ENCODE data around the gene TRIM72.
"Not testable (repeated sequence)": the region's sequence is repeated elsewhere in the genome, so short reads cannot be mapped to it uniquely, and the experiment has no call there.

TRIM72 gene

DNA sequence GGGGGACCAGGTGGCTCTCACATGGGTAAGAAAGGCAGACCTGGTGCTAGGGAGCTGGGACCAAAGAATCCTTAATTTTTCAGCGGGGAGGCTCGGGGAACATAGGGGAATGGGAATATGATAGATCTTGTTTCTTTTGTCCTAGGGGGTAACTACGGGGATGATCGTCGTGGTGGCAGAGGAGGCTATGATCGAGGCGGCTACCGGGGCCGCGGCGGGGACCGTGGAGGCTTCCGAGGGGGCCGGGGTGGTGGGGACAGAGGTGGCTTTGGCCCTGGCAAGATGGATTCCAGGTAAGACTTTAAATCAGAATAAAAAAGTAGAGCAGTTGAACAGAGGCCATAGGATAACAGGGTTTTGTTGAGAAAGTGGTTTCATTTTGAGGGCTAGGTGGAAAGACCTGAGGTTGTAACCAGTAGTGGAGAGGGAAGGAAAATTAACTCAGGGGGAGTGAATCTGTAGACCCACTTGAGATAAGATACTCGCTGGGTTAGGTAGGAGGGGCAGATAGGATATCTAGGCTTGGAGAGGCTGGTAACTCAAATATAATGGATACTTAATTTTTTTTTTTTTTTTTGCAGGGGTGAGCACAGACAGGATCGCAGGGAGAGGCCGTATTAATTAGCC lies 23.0 kb upstream of the TRIM72 start:
- DNase-seq (ENCODE audit: low spot score): peak; percentile 48

DNA sequence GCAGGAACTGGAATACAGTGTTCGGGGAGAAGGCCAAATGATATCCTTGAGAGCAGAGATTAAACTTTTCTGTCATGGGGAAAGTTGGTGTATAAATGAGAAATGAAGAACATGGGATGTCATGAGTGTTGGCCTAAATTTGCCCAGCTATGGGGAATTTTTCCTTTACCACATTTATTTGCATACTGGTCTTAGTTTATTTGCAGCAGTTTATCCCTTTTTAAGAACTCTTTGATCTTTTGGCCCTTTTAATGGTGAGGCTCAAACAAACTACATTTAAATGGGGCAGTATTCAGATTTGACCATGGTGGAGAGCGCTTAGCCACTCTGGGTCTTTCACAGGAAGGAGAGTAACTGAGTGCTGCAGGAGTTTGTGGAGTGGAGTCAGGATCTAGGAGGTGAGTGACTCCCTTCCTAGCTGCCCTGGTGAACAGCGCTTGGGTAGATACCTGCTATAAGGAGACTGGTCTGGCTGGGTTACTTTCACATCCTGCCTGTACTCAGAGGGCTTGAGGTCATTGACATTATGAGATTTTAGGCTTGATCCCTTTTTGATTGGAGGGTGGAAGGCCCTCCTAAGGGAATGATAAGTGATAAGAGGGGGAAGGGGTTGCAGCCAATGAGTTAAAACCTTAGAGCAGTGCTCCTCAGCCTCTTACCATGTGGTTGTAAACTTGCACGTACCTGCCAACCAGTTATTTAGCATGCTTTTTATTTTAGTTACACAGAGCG lies 22.1 kb upstream of the TRIM72 start:
- DNase-seq (ENCODE audit: low spot score): peak; percentile 47

DNA sequence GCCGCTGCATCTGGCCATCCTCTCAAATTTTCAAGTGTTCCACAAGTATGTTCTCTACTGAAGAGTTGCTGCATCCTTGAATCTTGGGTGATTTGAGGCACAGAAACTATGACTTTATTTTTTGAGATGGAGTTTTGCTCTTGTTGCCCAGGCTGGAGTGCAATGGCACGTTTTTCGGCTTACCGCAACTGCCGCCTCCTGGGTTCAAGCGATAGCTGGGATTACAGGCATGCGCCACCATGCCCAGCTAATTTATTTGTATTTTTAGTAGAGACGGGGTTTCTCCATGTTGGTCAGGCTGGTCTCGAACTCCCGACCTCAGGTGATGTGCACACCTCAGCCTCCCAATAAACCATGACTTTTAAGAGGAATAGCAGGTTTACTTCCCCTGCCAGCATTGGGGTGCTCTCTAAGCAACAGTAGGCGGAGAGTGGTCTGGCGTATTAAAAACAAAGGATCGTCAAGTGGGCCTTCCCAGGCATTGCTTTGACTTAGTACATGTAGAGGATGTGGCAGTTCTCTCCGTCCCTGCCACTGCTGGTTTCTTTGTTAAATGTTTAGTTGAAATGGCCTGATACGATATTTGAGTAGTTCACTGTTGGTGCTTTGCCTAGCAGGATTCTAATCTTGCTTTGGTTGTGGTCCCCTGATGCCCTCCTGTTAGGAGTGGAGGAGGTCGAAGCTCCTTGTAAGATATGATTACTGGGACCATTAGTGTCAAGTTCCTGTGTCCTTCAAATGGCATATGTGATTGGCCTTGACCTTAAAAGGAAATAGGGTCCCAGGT lies 20.9 kb upstream of the TRIM72 start:
- DNase-seq (ENCODE audit: low spot score): peak; percentile 50

DNA sequence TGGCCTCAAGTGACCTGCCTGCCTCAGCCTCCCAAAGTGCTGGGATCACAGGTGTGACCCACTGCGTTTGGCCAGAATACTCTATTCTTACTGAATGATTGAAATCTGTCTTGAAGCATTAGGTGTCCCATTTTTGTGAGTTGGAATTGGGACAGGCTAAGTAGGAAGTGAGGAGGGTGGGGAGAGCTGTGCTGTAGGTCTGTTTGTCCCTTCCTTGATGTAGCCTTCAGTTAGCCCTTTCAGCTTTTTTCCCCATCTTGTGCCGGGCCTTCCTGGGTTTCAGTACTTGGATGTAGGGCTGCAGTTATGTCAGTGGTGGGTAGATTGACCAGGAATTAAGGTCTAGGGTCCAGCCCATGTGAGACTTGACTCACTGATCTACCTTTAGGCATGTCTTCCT lies 20.0 kb upstream of the TRIM72 start:
- DNase-seq (ENCODE audit: low spot score): no peak

DNA sequence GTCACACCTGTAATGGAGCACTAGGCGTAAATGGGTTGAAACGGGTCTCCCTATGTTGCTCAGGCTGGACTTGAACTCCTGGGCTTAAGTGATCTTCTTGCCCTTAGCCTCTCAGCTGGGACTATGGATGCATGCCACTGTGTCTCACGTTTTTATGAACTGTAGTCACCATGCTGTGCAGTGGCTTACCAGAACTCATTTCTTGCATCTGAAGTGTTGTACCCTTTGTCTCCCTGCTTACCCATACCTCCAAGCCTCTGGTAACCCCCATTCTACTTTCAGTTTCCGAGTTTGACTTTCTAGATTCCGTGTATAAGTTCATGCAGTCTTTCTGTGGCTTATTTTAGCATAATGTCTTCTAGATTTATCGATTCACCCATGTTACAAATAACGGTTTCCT lies 19.0 kb upstream of the TRIM72 start:
- peak; percentile 57 for DNase-seq (ENCODE audit: low spot score)

DNA sequence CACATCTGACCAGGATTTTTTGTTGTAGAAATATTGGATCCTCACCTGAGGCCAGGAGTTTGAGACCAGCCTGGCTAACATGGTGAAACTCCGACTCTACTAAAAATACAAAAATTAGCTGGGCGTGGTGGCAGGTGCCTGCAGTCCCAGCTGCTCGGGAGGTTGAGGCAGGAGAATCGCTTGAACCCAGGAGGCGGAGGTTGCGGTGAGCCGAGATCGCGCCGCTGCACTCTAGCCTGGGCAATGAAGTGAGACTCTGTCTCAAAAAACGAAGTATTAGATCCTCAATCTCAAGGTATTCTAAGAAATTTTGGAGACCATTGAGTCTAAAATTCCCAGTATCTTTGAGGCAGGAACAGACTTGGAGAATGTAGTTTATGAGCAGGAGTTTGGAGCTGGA lies 18.1 kb upstream of the TRIM72 start:
- not testable (repeated sequence) for DNase-seq (ENCODE audit: low spot score)

DNA sequence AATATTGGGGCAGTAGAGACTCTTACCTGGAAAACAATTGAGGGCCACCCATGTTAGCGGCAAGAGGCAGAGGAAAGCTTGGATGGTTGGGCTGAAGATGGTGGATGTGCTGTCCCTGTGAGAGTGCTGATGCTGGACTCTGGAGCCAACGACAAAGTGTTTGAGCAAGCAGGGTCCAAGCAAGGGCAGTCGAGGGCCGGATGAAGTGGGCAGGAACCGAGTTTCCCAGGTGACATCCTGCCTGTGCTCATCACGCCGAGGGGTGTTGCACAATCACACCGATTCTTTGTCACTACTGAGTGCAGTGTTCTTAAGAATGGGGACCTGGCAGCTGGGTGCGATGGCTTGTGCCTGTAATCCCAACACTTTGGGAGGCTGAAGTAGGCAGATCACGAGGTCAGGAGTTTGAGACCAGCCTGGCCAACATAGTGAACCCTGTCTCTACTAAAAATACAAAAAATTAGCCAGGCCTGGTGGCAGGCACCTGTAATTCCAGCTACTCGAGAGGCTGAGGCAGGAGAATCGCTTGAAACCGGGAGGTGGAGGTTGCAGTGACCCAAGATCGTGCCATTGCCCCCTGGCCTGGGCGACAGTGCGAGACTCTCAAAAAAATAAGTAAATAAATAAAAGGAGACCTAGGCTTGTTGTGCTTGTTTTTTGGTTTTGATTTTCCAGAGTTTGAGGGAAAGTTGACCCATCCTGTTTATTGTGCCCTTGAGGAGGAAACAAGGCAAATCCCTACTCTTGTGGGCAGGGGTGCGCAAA lies 17.4 kb upstream of the TRIM72 start:
- DNase-seq (ENCODE audit: low spot score): peak; percentile 40

DNA sequence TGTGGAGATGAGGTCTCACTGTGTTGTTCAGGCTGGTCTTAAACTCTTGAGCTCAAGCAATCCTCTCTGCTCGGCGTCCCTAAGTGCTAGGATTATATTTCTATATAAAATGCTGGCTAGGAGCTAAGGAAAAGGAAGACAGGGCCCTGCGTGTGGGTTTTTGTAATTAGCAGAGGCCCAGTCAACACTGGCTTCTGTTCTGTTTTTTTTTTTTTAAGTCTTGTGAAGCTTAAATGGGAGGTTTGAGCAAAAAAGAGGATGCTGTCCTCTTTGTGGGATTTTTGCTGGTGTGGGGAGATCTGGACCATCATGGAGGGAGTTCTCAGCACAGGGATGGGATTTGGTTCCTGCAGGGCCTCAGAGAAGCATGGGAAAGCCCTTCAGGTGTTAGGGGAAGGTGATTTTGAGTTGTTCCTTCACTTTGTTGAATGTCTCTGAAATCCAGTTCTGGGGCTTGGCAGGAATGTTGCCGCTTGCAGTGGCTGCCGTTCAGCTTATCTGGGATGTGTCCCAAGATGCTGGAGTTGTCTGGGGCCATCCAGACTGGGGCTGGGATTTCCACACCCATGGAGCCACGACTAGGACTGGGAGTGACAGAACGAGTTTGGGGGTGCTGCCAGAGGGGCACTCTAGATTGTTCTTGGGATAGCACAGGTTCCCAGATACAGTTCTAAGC lies 15.6 kb upstream of the TRIM72 start:
- DNase-seq (ENCODE audit: low spot score): peak; percentile 51

DNA sequence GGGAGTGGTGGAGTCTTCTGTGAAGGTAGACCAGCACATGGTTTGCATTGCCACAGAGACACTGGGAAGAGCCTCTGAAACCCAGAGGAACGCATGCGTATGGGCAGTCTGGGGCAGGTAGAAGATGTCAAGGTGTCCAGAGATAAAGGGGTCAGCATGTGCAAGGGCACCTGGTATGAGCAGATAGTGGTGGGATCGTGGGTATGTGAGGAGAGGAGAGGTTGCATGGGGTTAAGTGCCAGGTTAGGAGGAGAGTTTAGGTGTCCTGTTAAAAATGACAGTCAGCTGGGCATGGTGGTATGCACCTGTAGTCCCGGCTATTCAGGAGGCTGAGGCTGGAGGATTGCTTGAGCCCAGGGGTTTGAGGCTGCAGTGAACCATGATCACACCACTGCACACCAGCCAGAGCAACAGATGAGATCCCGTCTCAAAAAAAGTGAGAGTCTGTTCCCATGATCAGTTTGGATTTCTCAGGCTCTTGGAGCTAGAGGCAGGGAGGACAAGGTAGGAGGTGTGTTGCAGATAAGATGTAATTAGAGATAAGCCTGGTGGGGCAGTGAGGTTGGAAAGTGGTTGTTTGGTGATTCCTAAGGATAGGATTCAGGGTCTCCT lies 14.4 kb upstream of the TRIM72 start:
- DNase-seq (ENCODE audit: low spot score): peak; percentile 41

DNA sequence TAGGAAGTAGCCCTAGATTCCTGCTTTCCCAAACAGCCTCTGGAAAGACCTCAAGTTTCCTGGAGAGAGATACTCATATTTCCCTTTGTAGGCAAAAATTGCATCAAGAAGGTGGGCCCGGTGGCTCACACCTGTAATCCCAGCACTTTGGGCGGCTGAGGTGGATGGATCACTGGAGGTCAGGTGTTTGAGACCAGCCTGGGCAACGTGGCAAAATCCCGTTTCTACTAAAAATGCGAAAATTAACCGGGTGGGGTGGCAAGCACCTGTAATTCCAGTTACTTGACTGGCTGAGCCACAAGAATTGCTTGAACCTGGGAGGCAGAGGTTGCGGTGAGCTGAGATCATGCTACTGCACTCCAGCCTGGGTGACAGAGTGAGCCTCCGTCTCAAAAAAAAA lies 13.8 kb upstream of the TRIM72 start:
- DNase-seq (ENCODE audit: low spot score): not testable (repeated sequence)

DNA sequence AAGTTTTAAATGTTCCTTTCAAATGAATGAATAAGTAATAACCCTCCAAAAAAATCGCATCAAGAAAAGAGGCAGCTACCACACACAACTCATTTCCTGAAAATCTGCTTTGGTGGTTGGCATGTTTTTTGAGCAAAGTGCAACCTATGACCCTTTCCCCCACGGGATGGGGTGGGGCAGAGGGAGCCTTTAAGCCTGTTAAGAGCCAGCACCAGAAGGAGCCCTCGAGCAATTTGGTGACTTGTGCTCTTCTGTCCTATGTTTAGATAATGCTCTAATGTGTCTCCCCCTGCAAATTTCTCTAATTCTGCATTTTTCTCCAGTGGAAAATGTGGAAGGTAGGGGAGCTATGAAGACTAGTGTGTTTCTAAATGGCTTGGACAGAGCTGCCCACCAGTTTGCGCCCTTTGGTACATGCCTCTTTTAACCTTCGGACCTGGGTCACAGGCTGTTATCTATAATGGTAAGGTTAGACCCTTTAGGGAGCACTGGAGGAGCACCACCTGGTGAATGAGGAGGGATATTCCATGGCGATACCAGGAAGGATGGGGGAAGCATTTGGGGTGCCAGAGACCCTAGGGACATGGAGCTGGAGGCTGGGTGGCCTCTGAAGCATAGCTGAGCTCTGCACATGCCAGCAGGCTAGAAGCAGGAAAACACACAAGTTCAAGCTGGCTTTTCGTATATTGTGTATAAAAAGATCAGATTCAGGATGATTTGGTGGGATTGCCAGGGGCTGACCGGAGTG lies 12.9 kb upstream of the TRIM72 start:
- peak; percentile 83 for DNase-seq (ENCODE audit: low spot score)

DNA sequence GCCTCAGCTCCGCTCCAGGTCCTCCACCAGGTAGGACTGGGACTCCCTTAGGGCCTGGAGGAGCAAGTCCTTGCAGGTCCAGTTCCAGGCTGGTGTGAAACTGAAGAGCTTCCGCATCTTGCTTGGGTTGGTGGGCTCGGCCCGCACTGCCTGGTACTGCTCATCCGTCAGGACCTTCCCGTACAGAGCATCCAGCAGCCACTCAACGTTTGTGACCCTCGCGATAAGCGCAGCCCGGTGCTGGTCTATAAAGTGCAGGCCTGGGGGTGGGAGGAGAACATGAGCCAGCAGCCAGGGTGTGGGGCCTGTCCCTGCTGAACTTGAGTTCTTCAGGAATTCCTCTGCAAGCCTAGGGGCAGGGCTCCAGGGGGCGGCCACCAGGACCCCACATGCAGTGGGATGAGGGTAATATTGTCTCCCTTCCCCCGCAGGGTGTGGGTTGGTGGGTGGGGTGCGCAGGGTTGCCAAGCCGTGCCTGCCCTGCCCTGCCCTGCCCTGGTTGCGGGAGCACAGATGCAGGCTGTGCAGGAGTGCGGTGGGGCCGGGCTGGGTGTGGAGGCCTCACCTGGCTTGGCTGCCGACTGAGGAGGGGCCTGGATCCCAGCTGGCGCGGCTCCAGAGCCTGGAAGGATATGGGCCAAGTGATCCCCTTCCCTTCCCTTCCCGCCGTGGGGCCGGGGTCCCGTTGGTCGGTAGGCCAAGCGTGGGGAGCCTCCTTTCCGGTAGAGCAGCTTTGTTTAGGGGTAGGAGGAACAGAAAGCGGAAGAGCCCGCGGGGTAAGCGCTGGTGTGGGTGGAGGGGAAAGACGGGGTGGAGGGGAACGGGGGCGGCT lies 12.1 kb upstream of the TRIM72 start:
- peak; percentile 78 for DNase-seq (ENCODE audit: low spot score)

DNA sequence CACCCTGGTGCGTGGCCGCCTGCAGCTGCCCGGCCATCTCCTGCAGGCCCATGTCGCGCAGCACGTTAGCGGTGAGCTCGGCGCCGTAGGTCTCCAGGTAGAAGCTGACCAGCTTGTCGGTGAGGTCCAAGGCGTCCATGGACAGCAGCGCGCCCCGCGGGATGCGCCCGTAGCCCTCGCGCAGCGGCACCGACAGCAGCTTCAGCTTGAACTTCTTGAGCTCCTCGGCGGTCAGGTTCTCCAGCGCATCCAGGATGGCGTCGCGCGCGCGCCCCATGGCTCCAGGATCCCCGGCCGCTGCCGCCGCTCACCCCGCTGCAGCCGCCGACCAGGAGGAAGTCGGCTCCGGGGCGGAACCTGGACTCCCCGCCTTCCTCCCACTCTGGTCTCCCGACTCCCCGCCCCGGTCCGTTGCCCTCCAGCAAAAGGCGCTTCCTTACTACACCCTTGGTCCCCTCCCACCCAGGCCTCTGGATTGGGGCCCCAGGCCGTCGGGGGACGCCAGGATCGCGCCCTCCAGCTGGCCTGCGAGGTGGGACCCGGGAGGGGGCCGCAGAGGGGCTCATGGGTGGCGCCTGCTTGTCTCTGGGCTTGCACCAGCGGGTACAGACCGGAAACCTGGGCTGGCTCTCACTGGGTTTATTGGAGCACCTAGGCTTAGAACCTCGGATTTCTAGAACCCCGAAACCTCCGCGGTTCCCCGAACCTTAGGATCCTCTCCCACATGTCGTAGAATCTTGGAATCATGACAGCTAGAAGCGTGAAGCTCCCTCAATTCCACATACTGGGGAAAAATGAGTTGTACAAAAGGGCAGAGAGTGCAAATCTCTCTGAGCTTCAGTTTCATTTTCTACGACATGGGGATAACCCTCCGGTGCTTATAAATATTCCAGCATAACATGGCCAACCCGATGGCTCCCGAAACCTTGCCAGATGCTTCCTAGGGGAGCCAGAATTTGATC lies 11.2 kb upstream of the TRIM72 start, which contains the start of gene PYCARD:
TSS of gene PYCARD (minus strand) at position 347 of the 962 bp plus-strand sequence. CDS start at position 277, 70 bp downstream.
- no peak for DNase-seq (ENCODE audit: low spot score)

DNA sequence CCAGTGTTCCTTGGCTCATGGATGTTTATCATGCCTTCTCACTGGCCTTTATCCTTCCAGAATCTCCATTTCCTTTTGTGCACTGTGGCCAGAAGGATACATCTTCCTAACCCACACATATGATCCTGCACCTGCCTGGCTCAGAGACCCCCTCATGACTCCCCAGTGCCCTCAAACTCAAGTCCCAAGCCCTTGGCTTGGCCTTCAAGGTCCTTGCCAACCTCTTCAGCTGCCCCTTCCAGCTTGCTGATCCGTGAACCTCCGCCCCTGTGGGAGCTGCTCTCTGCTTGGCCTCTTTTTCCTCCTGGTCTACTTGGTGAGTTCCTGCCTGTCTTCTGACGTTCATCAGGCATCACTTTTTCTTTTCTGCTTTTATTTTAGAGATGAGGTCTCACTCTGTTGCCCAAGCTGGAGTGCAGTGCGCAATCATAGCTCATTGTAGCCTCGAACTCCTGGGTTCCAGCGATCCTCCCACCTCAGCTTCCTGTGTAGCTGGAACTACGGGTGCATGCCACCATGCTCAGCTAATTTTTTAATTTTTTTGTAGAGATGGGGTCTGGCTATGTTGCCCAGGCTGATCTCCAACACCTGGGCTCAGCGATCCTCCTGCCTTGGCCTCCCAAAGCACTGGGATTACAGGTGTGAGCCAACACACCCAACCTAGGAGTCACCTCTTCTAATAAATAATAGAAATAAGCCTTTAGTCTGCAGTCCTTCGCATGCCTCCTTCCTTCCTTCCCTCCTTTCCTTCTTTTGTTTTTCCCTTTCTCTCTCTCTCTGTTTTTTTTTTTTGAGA lies 8.8 kb upstream of the TRIM72 start:
- no peak for DNase-seq (ENCODE audit: low spot score)

DNA sequence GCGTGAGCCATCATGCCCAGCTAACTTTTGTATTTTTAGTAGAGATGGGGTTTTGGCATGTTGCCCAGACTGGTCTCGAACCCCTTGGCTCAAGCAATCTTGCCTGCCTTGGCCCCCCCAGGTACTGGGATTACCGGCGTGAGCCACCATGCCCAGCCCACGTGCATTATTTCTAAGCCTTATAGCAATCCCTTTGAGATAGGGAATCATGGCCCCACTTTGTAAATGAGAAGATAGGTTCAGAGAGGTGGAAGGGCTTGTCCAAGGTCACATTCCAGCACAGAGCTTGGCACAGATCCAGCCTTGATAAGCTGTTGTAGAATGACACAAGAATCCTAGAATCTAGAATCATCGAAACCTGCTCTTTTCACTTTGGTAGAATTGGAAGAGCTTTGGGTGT lies 7.1 kb upstream of the TRIM72 start:
- no peak for DNase-seq (ENCODE audit: low spot score)

DNA sequence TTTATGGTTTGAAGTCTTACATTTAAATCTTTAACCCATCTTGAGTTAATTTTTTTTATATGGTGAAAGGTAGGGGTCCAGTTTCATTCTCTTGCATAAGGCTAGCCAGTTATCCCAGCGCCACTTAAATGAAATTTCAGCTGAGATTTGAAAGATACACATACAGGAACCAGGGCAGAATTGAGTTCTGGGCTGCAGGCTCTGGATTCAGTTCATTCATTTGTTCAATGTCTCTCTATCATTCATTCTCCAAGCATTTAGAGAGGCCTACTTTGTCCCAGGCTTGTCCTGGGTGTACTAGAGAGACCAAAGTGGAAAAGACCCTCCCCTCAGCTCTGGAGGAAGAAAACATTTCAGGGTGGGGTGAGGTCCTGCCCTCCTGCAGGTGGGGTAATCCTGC lies 577 bp upstream of the TRIM72 start:
- DNase-seq (ENCODE audit: low spot score): no peak

DNA sequence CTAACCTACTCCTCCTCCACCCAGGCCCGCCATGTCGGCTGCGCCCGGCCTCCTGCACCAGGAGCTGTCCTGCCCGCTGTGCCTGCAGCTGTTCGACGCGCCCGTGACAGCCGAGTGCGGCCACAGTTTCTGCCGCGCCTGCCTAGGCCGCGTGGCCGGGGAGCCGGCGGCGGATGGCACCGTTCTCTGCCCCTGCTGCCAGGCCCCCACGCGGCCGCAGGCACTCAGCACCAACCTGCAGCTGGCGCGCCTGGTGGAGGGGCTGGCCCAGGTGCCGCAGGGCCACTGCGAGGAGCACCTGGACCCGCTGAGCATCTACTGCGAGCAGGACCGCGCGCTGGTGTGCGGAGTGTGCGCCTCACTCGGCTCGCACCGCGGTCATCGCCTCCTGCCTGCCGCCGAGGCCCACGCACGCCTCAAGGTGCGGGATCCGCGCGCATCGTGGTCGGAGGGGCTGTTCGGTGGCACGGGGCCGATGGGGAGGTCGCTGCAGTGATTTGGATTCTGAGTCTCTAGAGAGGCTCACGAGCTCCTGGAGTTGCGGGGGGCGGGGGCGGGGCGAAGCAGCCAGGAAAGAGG lies 878 bp downstream of the TRIM72 start:
- DNase-seq (ENCODE audit: low spot score): no peak

Measured in NAMALWA (cell line).